Keratinocyte (primary cell): ENCODE measurements around the gene ITPR2. TPM values are rescaled to one million over a fixed set of nuclear protein-coding genes. Genes with fewer than 3 reads are reported as not detected.

Experiments used
- DNase-seq: peaks from one replicate; pipeline ENCODE4 v3.0.0-alpha.2; 2011; ENCODE audit warnings: low read depth, missing footprints, low spot score
- FAIRE-seq: peaks from 2 replicates; lab custom pipeline; 2011; peaks lifted over from hg19 to GRCh38; lab: Jason Lieb, UNC
- H2AFZ ChIP-seq: 2 replicates; pipeline ENCODE4 v1.6.0; 2012; ENCODE audit warnings: low read length, control low read depth, inconsistent platforms; ENCODE audit not compliant: control insufficient read depth
- H3K27ac ChIP-seq: 2 replicates; pipeline ENCODE4 v1.5.1; 2011; ENCODE audit warnings: low read length; ENCODE audit not compliant: control insufficient read depth, insufficient read depth
- H3K27me3 ChIP-seq: 3 replicates; pipeline ENCODE4 v1.6.0; 2011; ENCODE audit warnings: low read length; ENCODE audit not compliant: control insufficient read depth, insufficient read depth; ENCODE audit errors: extremely low read depth
- H3K36me3 ChIP-seq, 2 experiments: 2 replicates in 1 of 2; 3 replicates in 1 of 2; pipeline ENCODE4 v1.5.1; 2011; ENCODE audit warnings: low read length in 2 of 2, mild to moderate bottlenecking in 1 of 2; ENCODE audit not compliant: control insufficient read depth in 2 of 2, insufficient read depth in 2 of 2; ENCODE audit errors: extremely low read depth in 1 of 2
- H3K4me1 ChIP-seq: 3 replicates; pipeline ENCODE4 v1.5.1; 2011; ENCODE audit warnings: low read length; ENCODE audit not compliant: control insufficient read depth, insufficient read depth; ENCODE audit errors: extremely low read depth
- H3K4me2 ChIP-seq: 3 replicates; pipeline ENCODE4 v1.6.0; 2011; ENCODE audit warnings: low read depth, low read length; ENCODE audit not compliant: control insufficient read depth, insufficient read depth; ENCODE audit errors: extremely low read depth
- H3K4me3 ChIP-seq, 3 experiments: fragments of 200-600 bp in 1 of 3; sonication (generic) in 1 of 3; 2 replicates in 2 of 3; 3 replicates in 1 of 3; pipeline ENCODE4 v1.5.1; 2011 to 2016; ENCODE audit warnings: low read length in 3 of 3, mild to moderate bottlenecking in 3 of 3, control low read depth in 2 of 3, inconsistent platforms in 1 of 3, low read depth in 1 of 3, mixed read lengths in 1 of 3, mixed run types in 1 of 3, moderate library complexity in 1 of 3; ENCODE audit not compliant: control insufficient read depth in 2 of 3, insufficient read depth in 2 of 3; ENCODE audit errors: extremely low read depth in 1 of 3
- H3K79me2 ChIP-seq: 2 replicates; pipeline ENCODE4 v1.6.0; 2012; ENCODE audit warnings: low read length; ENCODE audit not compliant: control insufficient read depth, insufficient read depth
- H3K9ac ChIP-seq: 3 replicates; pipeline ENCODE4 v1.6.0; 2011; ENCODE audit warnings: low read length; ENCODE audit not compliant: control insufficient read depth, insufficient read depth; ENCODE audit errors: extremely low read depth
- H3K9me1 ChIP-seq: 3 replicates; pipeline ENCODE4 v1.6.0; 2011; ENCODE audit warnings: low read length; ENCODE audit not compliant: control insufficient read depth, insufficient read depth; ENCODE audit errors: extremely low read depth
- H3K9me3 ChIP-seq: 2 replicates; pipeline ENCODE4 v1.5.1; 2012; ENCODE audit warnings: low read depth, low read length; ENCODE audit not compliant: control insufficient read depth
- H4K20me1 ChIP-seq: 3 replicates; pipeline ENCODE4 v1.6.0; 2011; ENCODE audit warnings: low read length; ENCODE audit not compliant: control insufficient read depth, insufficient read depth; ENCODE audit errors: extremely low read depth
- CTCF ChIP-seq, 3 experiments: IDR thresholded peaks in 1 of 3; conservative IDR thresholded peaks in 1 of 3; optimal IDR thresholded peaks in 1 of 3; 2 replicates in 2 of 3; 3 replicates in 1 of 3; pipeline versions ENCODE3 to v1.5.1; 2011; ENCODE audit warnings: low read length in 3 of 3, mild to moderate bottlenecking in 3 of 3, moderate library complexity in 2 of 3, control low read depth in 1 of 3, inconsistent platforms in 1 of 3; ENCODE audit not compliant: insufficient read depth in 2 of 3; ENCODE audit errors: extremely low read depth in 1 of 3
- EZH2 ChIP-seq: IDR thresholded peaks from one replicate; pipeline ENCODE4 v1.6.1; 2012; ENCODE audit warnings: inconsistent platforms, mild to moderate bottlenecking, low read length, moderate library complexity
- dilution Hi-C: fragments of 300-500 bp; cut with MboI; formaldehyde crosslinking; loops from one replicate; pipeline ENCODE4 v1.7.0; 2020; ENCODE audit warnings: low sequenced_read_pairs; ENCODE audit not compliant: extremely low pct_ligation_motif_present
- polyA plus RNA-seq, 5 experiments: library from polyadenylated mRNA; depleted of rRNA in 3 of 5; stranded (reverse) in 3 of 5; stranded (forward) in 1 of 5; unstranded in 1 of 5; fragments of >200 nt; gene quantifications; 1 replicate in 1 of 5; 2 replicates in 3 of 5; 3 replicates in 1 of 5; pipeline versions ENCODE4 v1.2.1 to v1.2.3, GENCODE V29; 2011 to 2012; ENCODE audit warnings: missing spikeins in 2 of 5, low read depth in 1 of 5, low replicate concordance in 1 of 5

The ITPR2 gene
- polyA plus RNA-seq, 1 donor (not counting 4 experiments of a cell fraction or from before 2014, with no cell fraction given) = 7.6 TPM

DNA sequence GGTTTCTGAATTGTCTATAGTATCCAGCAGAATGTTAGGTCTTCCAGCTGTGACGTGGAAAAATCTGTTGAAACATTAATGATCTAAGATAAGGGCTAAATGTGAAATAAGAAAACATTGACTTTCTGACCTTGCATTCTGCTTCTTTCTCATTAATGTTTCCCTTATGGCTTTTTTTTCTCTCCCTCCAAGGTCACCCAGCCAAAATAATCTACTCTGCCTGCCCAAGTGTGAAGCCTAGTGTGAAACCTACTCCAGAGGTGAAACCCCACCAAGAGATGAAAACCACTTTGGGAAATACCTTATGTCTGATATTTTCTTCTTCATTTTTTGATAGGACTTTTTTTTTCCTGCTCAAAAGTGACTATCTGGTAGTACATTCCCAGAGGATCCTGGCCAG lies 529.6 kb downstream of the ITPR2 start:
- H3K9me3 ChIP-seq = no peaks in the 10 kb centered on the region
- no peak overlapping the region for H3K4me3 ChIP-seq
- H4K20me1 ChIP-seq = no peaks in the 10 kb centered on the region
- H3K36me3 ChIP-seq = no peaks in the 10 kb centered on the region
- DNase-seq = no peak
- no peaks in the 10 kb centered on the region for H3K79me2 ChIP-seq
- peaks cover 8% of the 10 kb centered on the region for H3K4me1 ChIP-seq
- dilution Hi-C loops = no loop called here
- no peaks in the 10 kb centered on the region for H3K27me3 ChIP-seq
- H3K4me2 ChIP-seq = no peak overlapping the region
- FAIRE-seq = no peak
- H3K27ac ChIP-seq = no peak overlapping the region
- no peak overlapping the region for H2AFZ ChIP-seq
- TF ChIP-seq EZH2 (no peak), CTCF (optimal IDR thresholded peaks at IDR 0.05 in 1 of 3, IDR thresholded peaks at IDR 0.05 in 1 of 3, conservative IDR thresholded peaks at IDR 0.05 in 1 of 3; ENCODE audit: extremely low read depth in 1 of 3, insufficient read depth in 2 of 3, low read length in 3 of 3) (no peak)
- no peaks in the 10 kb centered on the region for H3K9me1 ChIP-seq
- H3K9ac ChIP-seq = no peak overlapping the region

- H3K4me2 ChIP-seq = no peak overlapping the region
- no peaks in the 10 kb centered on the region for H3K9me1 ChIP-seq
- no peak overlapping the region for H3K4me3 ChIP-seq
- FAIRE-seq = no peak
- peaks cover 12% of the 10 kb centered on the region for H3K4me1 ChIP-seq
- no peak overlapping the region for H3K27ac ChIP-seq
- H3K9me3 ChIP-seq = no peaks in the 10 kb centered on the region
- TF ChIP-seq EZH2 (no peak), CTCF (optimal IDR thresholded peaks at IDR 0.05 in 1 of 3, IDR thresholded peaks at IDR 0.05 in 1 of 3, conservative IDR thresholded peaks at IDR 0.05 in 1 of 3; ENCODE audit: extremely low read depth in 1 of 3, insufficient read depth in 2 of 3, low read length in 3 of 3) (no peak)
- DNase-seq = no peak
- H3K36me3 ChIP-seq = no peaks in the 10 kb centered on the region
- H3K9ac ChIP-seq = no peak overlapping the region
- no peak overlapping the region for H2AFZ ChIP-seq
- dilution Hi-C loops = no loop called here
- H4K20me1 ChIP-seq = no peaks in the 10 kb centered on the region
- H3K27me3 ChIP-seq = no peaks in the 10 kb centered on the region
- no peaks in the 10 kb centered on the region for H3K79me2 ChIP-seq
Observed at GRCh38 chr12:26302776-26303175, 530.2 kb downstream of the ITPR2 start.
